GM21717 (cell line): ENCODE measurements around the gene SNED1.

Source experiments
- ATAC-seq: cut with Tn5 transposase; IDR thresholded peaks from one replicate; pipeline ENCODE4 v1.9.1; 2021; ENCODE audit warnings: mild to moderate bottlenecking, moderate library complexity; ENCODE audit not compliant: unreplicated experiment

Gene SNED1

DNA sequence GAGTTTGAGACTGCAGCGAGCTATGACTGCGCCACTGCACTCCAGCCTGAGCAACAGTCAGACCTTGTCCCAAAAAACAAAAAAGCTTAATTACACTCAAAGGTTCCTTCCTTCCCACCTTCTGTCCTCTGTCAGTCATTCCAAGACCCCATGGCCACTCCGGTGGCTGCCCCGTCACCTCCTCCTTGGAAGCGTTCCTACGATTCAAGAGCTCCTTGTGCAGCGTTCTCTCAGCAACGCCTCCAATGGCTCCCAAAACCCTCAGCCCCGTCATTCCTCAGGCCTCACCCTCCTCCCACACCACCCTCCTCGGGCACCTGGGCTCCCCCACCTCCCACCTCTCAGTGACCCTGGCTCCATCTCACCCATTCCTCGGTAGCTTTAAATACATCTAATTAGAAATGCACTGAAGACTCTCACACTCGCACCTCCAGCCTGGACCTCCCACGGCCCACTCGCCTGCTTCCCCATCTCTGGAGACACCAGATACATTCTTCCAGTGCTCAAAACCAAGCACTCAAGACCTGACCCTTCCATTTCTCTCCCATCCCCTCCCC lies 142.9 kb downstream of the SNED1 start:
- ATAC-seq = no peak

- no peak for ATAC-seq
Observed at GRCh38 chr2:241142063-241142462, 143.6 kb downstream of the SNED1 start.

- ATAC-seq = no peak
Observed at GRCh38 chr2:241142593-241142992, 144.2 kb downstream of the SNED1 start.
